ENCODE data around the gene CHIA.

DNA sequence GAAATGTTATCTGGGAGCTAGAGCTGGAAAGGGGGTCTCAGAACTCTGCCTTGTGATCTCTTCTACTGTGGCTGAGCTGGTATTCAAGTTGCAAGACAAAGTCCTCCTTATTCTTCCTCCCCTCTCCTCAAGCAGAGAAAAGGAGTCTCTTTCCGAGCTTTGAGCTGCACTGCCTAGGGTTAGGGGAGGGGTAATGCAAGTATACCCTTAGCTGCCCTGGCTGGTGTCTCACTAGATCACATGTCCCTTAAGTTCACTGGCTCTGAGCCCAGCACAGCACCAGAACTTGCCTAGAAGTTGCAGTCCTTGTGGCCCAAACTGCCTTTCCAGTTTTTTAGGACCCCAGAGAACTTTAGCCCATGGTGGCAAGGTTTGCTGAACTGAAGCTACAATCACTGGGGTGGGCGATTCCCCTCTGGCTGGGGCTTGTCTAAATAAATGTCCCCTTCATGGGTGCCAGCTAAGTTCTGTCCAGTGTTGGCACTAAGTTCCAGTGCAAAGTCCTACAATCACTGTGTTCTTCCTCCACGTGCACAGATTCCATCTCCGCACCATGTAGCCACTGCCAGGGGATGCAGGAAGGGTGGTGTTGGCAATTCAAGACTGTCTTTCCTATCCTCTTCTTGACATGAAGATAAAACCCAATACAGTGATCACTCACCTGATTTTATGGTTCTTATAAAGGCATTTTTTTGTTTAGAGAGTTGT is 22.7 kb upstream of the CHIA start:
- TF ChIP-seq EZH2 (IDR thresholded peaks at IDR 0.05; ENCODE audit: borderline replicate concordance, low read depth, low read length) (no peak), GABPB1 (CRISPR knock-in tag; IDR thresholded peaks at IDR 0.05) (no peak), POLR2AphosphoS2 (IDR thresholded peaks at IDR 0.05; ENCODE audit: low read length) (no peak), FOXM1 (IDR thresholded peaks at IDR 0.05; ENCODE audit: low read depth) (no peak), FOXM1 (CRISPR knock-in tag; IDR thresholded peaks at IDR 0.05; ENCODE audit: low read depth) (no peak), ZNF282 (CRISPR knock-in tag; IDR thresholded peaks at IDR 0.05) (no peak)
- TF ChIP-seq, protein P1, sequence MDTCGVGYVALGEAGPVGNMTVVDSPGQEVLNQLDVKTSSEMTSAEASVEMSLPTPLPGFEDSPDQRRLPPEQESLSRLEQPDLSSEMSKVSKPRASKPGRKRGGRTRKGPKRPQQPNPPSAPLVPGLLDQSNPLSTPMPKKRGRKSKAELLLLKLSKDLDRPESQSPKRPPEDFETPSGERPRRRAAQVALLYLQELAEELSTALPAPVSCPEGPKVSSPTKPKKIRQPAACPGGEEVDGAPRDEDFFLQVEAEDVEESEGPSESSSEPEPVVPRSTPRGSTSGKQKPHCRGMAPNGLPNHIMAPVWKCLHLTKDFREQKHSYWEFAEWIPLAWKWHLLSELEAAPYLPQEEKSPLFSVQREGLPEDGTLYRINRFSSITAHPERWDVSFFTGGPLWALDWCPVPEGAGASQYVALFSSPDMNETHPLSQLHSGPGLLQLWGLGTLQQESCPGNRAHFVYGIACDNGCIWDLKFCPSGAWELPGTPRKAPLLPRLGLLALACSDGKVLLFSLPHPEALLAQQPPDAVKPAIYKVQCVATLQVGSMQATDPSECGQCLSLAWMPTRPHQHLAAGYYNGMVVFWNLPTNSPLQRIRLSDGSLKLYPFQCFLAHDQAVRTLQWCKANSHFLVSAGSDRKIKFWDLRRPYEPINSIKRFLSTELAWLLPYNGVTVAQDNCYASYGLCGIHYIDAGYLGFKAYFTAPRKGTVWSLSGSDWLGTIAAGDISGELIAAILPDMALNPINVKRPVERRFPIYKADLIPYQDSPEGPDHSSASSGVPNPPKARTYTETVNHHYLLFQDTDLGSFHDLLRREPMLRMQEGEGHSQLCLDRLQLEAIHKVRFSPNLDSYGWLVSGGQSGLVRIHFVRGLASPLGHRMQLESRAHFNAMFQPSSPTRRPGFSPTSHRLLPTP (IDR thresholded peaks at IDR 0.05; ENCODE audit: borderline replicate concordance, extremely low read depth, insufficient read length): no peak
- TF ChIP-seq, protein P2, sequence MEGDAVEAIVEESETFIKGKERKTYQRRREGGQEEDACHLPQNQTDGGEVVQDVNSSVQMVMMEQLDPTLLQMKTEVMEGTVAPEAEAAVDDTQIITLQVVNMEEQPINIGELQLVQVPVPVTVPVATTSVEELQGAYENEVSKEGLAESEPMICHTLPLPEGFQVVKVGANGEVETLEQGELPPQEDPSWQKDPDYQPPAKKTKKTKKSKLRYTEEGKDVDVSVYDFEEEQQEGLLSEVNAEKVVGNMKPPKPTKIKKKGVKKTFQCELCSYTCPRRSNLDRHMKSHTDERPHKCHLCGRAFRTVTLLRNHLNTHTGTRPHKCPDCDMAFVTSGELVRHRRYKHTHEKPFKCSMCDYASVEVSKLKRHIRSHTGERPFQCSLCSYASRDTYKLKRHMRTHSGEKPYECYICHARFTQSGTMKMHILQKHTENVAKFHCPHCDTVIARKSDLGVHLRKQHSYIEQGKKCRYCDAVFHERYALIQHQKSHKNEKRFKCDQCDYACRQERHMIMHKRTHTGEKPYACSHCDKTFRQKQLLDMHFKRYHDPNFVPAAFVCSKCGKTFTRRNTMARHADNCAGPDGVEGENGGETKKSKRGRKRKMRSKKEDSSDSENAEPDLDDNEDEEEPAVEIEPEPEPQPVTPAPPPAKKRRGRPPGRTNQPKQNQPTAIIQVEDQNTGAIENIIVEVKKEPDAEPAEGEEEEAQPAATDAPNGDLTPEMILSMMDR (IDR thresholded peaks at IDR 0.05 in 2 of 3, conservative IDR thresholded peaks at IDR 0.05 in 1 of 3; ENCODE audit: insufficient read depth in 2 of 3, low read depth in 1 of 3, low read length in 3 of 3): no peak
